ENCODE measurements around the gene ADORA2B. TPM values are rescaled to one million over a fixed set of nuclear protein-coding genes. Genes with fewer than 3 reads are reported as not detected.

The ADORA2B gene
- total and polyA plus RNA-seq, 2 experiments from 2014 or later: 3.3 to 7.9 TPM

DNA sequence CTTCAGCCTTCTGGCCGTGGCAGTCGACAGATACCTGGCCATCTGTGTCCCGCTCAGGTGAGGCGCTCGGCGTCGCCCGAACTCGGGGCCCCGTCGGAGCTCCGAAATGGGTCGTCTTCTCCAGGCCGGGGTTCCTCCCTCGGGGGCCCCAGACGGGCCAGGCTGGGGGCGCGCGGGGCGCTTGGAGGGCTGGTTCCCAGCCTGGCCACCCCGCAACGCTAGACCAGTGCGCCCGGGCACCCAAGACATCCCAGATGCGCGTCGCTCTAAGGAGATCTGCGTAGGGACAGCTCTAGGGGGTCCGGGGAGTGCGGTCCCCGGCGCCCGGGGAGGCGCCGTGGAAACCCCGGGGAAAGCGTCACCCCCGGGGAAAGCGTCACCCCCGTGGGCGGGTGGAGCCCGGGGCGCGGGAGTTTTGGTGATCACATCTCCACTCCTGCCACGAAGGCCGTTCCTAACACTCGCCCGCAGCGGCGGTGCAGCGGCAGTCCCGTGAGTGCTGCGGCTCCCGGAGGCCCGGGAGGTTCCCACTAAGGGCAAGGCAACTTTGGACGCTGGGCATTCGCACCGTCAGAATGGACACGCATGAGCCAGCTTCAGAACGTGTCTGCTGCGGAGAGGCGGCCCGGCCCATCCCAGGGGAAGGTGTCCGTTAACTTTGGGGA lies 729 bp downstream of the ADORA2B start (continued):
- TF ChIP-seq, protein P1, sequence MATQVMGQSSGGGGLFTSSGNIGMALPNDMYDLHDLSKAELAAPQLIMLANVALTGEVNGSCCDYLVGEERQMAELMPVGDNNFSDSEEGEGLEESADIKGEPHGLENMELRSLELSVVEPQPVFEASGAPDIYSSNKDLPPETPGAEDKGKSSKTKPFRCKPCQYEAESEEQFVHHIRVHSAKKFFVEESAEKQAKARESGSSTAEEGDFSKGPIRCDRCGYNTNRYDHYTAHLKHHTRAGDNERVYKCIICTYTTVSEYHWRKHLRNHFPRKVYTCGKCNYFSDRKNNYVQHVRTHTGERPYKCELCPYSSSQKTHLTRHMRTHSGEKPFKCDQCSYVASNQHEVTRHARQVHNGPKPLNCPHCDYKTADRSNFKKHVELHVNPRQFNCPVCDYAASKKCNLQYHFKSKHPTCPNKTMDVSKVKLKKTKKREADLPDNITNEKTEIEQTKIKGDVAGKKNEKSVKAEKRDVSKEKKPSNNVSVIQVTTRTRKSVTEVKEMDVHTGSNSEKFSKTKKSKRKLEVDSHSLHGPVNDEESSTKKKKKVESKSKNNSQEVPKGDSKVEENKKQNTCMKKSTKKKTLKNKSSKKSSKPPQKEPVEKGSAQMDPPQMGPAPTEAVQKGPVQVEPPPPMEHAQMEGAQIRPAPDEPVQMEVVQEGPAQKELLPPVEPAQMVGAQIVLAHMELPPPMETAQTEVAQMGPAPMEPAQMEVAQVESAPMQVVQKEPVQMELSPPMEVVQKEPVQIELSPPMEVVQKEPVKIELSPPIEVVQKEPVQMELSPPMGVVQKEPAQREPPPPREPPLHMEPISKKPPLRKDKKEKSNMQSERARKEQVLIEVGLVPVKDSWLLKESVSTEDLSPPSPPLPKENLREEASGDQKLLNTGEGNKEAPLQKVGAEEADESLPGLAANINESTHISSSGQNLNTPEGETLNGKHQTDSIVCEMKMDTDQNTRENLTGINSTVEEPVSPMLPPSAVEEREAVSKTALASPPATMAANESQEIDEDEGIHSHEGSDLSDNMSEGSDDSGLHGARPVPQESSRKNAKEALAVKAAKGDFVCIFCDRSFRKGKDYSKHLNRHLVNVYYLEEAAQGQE (IDR thresholded peaks at IDR 0.05; ENCODE audit: unreplicated experiment): no peak
- TF ChIP-seq CTCF (conservative IDR thresholded peaks at IDR 0.05; ENCODE audit: low read depth in 2 of 2): no peak
- no peak for TF ChIP-seq EZH2phosphoT487 (IDR thresholded peaks at IDR 0.05; ENCODE audit: unreplicated experiment)
- no peak for TF ChIP-seq ZNF114 (CRISPR knock-in tag; IDR thresholded peaks at IDR 0.05)

DNA sequence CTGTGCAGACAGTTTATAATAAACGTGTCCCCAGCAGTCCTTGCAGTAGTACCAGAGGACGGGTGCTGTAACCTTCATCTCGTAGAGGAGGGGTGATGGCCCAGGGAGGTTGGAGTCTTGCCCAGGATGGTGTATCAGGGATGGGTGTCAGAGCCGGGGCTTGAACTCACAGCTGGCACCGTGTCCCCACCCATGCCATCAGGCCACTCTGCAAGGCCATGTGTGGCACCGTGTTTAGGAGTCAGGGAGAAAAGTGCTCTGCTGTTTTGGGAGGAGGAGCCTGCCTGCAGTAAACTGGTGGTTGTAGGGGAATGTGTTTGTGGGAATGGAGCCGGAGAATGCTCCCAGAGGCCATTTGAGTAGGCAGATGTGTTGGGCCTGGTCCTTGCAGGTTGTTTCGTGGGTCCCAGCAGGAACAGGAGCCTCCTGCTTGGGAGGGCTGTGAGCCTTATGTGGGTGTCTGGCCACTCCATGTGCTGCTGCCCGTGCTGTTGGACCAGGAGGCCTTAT lies 1.7 kb downstream of the ADORA2B start:
- H3K27me3 ChIP-seq (ENCODE audit: insufficient read depth): peaks cover 46% of the 10 kb centered on the region
- H3K4me3 ChIP-seq: no peak overlapping the region
- H3K4me1 Mint-ChIP-seq: peaks cover 13% of the 10 kb centered on the region
- peaks cover 3% of the 10 kb centered on the region; the same call in 1 of the 3 replicates for H3K36me3 Mint-ChIP-seq (ENCODE audit: low read depth)
- H3K4me1 ChIP-seq (ENCODE audit: insufficient read depth): peaks cover 6% of the 10 kb centered on the region; the same call in 1 of the 2 replicates
- H2AFZ ChIP-seq: no peak overlapping the region
- H4K20me1 ChIP-seq (replicated peaks; ENCODE audit: insufficient read depth): no peaks in the 10 kb centered on the region
- H3K4me2 ChIP-seq: peak overlapping the region; percentile 88
- H3K4me3 Mint-ChIP-seq: peak overlapping the region; percentile 68
- peaks cover 3% of the 10 kb centered on the region; the same call in 1 of the 3 replicates for H3K9me3 Mint-ChIP-seq
- peaks cover 2% of the 10 kb centered on the region; the same call in 1 of the 2 replicates for H3F3A ChIP-seq (replicated peaks; ENCODE audit: low read depth)
- H3K27ac Mint-ChIP-seq: no peak overlapping the region
- H3K27me3 Mint-ChIP-seq (ENCODE audit: insufficient read depth, low read depth, poor library complexity): peaks cover 36% of the 10 kb centered on the region
- no peaks in the 10 kb centered on the region for H3K36me3 ChIP-seq (ENCODE audit: insufficient read depth)
- no peak overlapping the region for H3K27ac ChIP-seq (ENCODE audit: low read depth)
- no peak for DNase-seq (ENCODE audit: low spot score)
- H3K9me2 ChIP-seq (ENCODE audit: insufficient read depth): no peaks in the 10 kb centered on the region
- ATAC-seq: no peak
- H3K79me2 ChIP-seq (replicated peaks; ENCODE audit: insufficient read depth): no peaks in the 10 kb centered on the region
- TF ChIP-seq ZNF114 (CRISPR knock-in tag; IDR thresholded peaks at IDR 0.05): no peak
- TF ChIP-seq EZH2 (IDR thresholded peaks at IDR 0.05; ENCODE audit: low read depth, unreplicated experiment): no peak
- TF ChIP-seq CTCF (conservative IDR thresholded peaks at IDR 0.05; ENCODE audit: low read depth in 2 of 2): no peak
- TF ChIP-seq CREB1 (CRISPR knock-in tag; IDR thresholded peaks at IDR 0.05; ENCODE audit: low read depth): no peak
- TF ChIP-seq STAT1 (IDR thresholded peaks at IDR 0.05; ENCODE audit: unreplicated experiment): no peak
- no peak for TF ChIP-seq POLR2AphosphoS5 (IDR thresholded peaks at IDR 0.05; ENCODE audit: low read depth)
- TF ChIP-seq ZNF331 (CRISPR knock-in tag; IDR thresholded peaks at IDR 0.05; ENCODE audit: low read depth): no peak
- no peak for TF ChIP-seq ZNF462 (CRISPR knock-in tag; IDR thresholded peaks at IDR 0.05)
